Testis (tissue), 2 donors: ENCODE data around the gene GRAMD1A.
"Not testable (repeated sequence)": the region's sequence is repeated elsewhere in the genome, so short reads cannot be mapped to it uniquely, and the experiment has no call there.

Experiments
- CTCF ChIP-seq, 3 experiments: fragments of 450-650 bp in 2 of 3; fragments of 200-600 bp in 1 of 3; sonication (generic) in 1 of 3; IDR thresholded peaks; one replicate each; pipeline ENCODE4 v1.5.1; 2016 to 2019; ENCODE audit warnings: antibody characterized with exemption in 3 of 3, mild to moderate bottlenecking in 2 of 3, moderate library complexity in 1 of 3
- POLR2A ChIP-seq: fragments of 450-650 bp; IDR thresholded peaks from one replicate; pipeline ENCODE4 v1.6.1; 2017; ENCODE audit warnings: antibody characterized with exemption, mild to moderate bottlenecking, moderate library complexity

GRCh38 chr19:35050662-35051061 is 50.5 kb downstream of the GRAMD1A start:
- TF ChIP-seq POLR2A; CTCF (IDR thresholded peaks at IDR 0.05): not testable (repeated sequence)
